Esophagus muscularis mucosa (tissue), 4 donors: Measurements from ENCODE around the gene ULBP3. TPM values are rescaled to one million over a fixed set of nuclear protein-coding genes. Genes with fewer than 3 reads are reported as not detected.

Source experiments
- DNase-seq: peaks from one replicate; pipeline ENCODE4 v3.0.0-alpha.2; 2017; ENCODE audit errors: extremely low spot score
- H3K27ac ChIP-seq, 4 donors: fragments of 200-600 bp; sonication (generic); replicated peaks in 1 of 4; 1 replicate in 3 of 4; 2 replicates in 1 of 4; pipeline ENCODE4 v1.5.1; 2016 to 2019; ENCODE audit warnings: mild to moderate bottlenecking in 1 of 4
- H3K27me3 ChIP-seq, 4 donors: fragments of 200-600 bp; sonication (generic); one replicate each; pipeline versions ENCODE4 v1.5.1 to v1.6.0; 2016 to 2019
- H3K36me3 ChIP-seq, 4 donors: fragments of 200-600 bp; sonication (generic); one replicate each; pipeline ENCODE4 v1.5.1; 2016 to 2019
- H3K4me1 ChIP-seq, 4 donors: fragments of 200-600 bp; sonication (generic); one replicate each; pipeline ENCODE4 v1.5.1; 2016 to 2019
- H3K4me3 ChIP-seq, 4 donors: fragments of 200-600 bp; sonication (generic); 1 replicate in 2 of 4; 2 replicates in 2 of 4; pipeline ENCODE4 v1.5.1; 2016 to 2019; ENCODE audit warnings: mild to moderate bottlenecking in 4 of 4, moderate library complexity in 1 of 4
- H3K9me3 ChIP-seq, 4 donors: fragments of 200-600 bp; sonication (generic); 1 replicate in 3 of 4; 2 replicates in 1 of 4; pipeline ENCODE4 v1.5.1; 2016 to 2019
- CTCF ChIP-seq, 3 experiments: fragments of 200-600 bp in 2 of 3; fragments of 450-650 bp in 1 of 3; sonication (generic) in 2 of 3; IDR thresholded peaks; one replicate each; pipeline ENCODE4 v1.5.1; 2017 to 2019; ENCODE audit warnings: antibody characterized with exemption in 3 of 3, mild to moderate bottlenecking in 2 of 3, moderate library complexity in 1 of 3
- EP300 ChIP-seq: sonication (generic); formaldehyde crosslinking; IDR thresholded peaks from one replicate; pipeline ENCODE4 v1.6.1; 2017; ENCODE audit warnings: antibody characterized with exemption
- POLR2A ChIP-seq: fragments of 450-650 bp; IDR thresholded peaks from one replicate; pipeline ENCODE4 v1.6.1; 2017; ENCODE audit warnings: antibody characterized with exemption, moderate library complexity, mild to moderate bottlenecking, low read depth
- POLR2AphosphoS5 ChIP-seq, 2 donors: sonication (generic); formaldehyde crosslinking; IDR thresholded peaks; one replicate each; pipeline ENCODE4 v1.6.1; 2017; ENCODE audit warnings: antibody characterized with exemption in 2 of 2
- WGBS: methylation state at CpG from one replicate; pipeline ENCODE4 v1.1.5; 2018; 5-methylcytosine and 5-hydroxymethylcytosine counted together
- intact Hi-C: fragments of 100-400 bp; cut with DNase I; formaldehyde crosslinking; loops from one replicate; pipeline ENCODE4 v1.15.1; 2023
- total RNA-seq, 4 donors: library from RNA; depleted of rRNA; stranded (reverse); fragments of >200 nt; gene quantifications; one replicate each; pipeline versions ENCODE4 v1.1.0 to v1.2.1, GENCODE V29; 2016

The ULBP3 gene
- total RNA-seq, 4 donors from 2014 or later = 0.50 to 0.86 (median 0.65) TPM; not detected in 1

- DNase-seq = no peak
- intact Hi-C loops = no loop called here
- peaks cover 0 to 21% (median 14%) of the 10 kb centered on the region in 4 donors for H3K4me1 ChIP-seq
- WGBS = 92% methylated on average over 9 of the region's 12 CpGs
- H3K9me3 ChIP-seq = no peaks in the 10 kb centered on the region
- peaks cover 0 to 9% (median 0%) of the 10 kb centered on the region in 4 donors for H3K27me3 ChIP-seq
- H3K4me3 ChIP-seq = no peak overlapping the region
- H3K27ac ChIP-seq = no peak overlapping the region
- TF ChIP-seq EP300 (no peak), POLR2A (no peak), CTCF (IDR thresholded peaks at IDR 0.05) (no peak), POLR2AphosphoS5 (IDR thresholded peaks at IDR 0.05) (no peak)
- no peaks in the 10 kb centered on the region for H3K36me3 ChIP-seq
Observed at GRCh38 chr6:150088481-150089154, 19.7 kb upstream of the ULBP3 start.

GRCh38 chr6:150087336-150087735 lies 18.4 kb upstream of the ULBP3 start:
- H3K4me3 ChIP-seq = no peak overlapping the region
- 85% methylated on average over 1 of the region's 1 CpG for WGBS

GRCh38 chr6:150086026-150086425 lies 17.1 kb upstream of the ULBP3 start:
- no peak overlapping the region for H3K27ac ChIP-seq
- intact Hi-C loops = no loop called here
- H3K4me1 ChIP-seq = peaks cover 0 to under 1% (median 0%) of the 10 kb centered on the region in 4 donors
- no peak overlapping the region for H3K4me3 ChIP-seq
- H3K9me3 ChIP-seq = no peaks in the 10 kb centered on the region
- TF ChIP-seq POLR2AphosphoS5 (IDR thresholded peaks at IDR 0.05) (no peak), POLR2A (no peak), EP300 (no peak), CTCF (IDR thresholded peaks at IDR 0.05) (no peak)
- no peak for DNase-seq
- no peaks in the 10 kb centered on the region for H3K36me3 ChIP-seq
- WGBS = 91% methylated on average over 7 of the region's 7 CpGs
- peaks cover 0 to 15% (median 0%) of the 10 kb centered on the region in 4 donors for H3K27me3 ChIP-seq

More at GRCh38 chr6:150087336-150087735, 18.4 kb upstream of the ULBP3 start:
- Histone ChIP-seq H3K27me3 (peaks cover 0 to 15% (median 0%) of the 10 kb centered on the region in 4 donors), H3K36me3 (no peaks in the 10 kb centered on the region), H3K4me1 (peaks cover 0 to 10% (median 8%) of the 10 kb centered on the region in 4 donors), H3K9me3 (no peaks in the 10 kb centered on the region), H3K27ac (no peak overlapping the region)
- TF ChIP-seq POLR2AphosphoS5 (IDR thresholded peaks at IDR 0.05) (no peak), EP300 (no peak), POLR2A (no peak), CTCF (IDR thresholded peaks at IDR 0.05) (no peak)
- intact Hi-C loops = no loop called here
- no peak for DNase-seq

GRCh38 chr6:150084426-150084825 lies 15.5 kb upstream of the ULBP3 start:
- Histone ChIP-seq H3K27me3 (peaks cover 0 to 19% (median 0%) of the 10 kb centered on the region in 4 donors), H3K4me1 (no peaks in the 10 kb centered on the region), H3K4me3 (no peak overlapping the region), H3K9me3 (no peaks in the 10 kb centered on the region), H3K36me3 (no peaks in the 10 kb centered on the region), H3K27ac (no peak overlapping the region)
- TF ChIP-seq EP300 (no peak), POLR2A (no peak), POLR2AphosphoS5 (IDR thresholded peaks at IDR 0.05) (no peak), CTCF (IDR thresholded peaks at IDR 0.05) (no peak)
- WGBS = 90% methylated on average over 7 of the region's 7 CpGs
- no peak for DNase-seq
- intact Hi-C loops = no loop called here

GRCh38 chr6:150083839-150084238 lies 14.9 kb upstream of the ULBP3 start:
- intact Hi-C loops = no loop called here
- TF ChIP-seq EP300 (no peak), POLR2AphosphoS5 (IDR thresholded peaks at IDR 0.05) (no peak), CTCF (IDR thresholded peaks at IDR 0.05) (no peak), POLR2A (no peak)
- Histone ChIP-seq H3K27me3 (peaks cover 0 to 21% (median 0%) of the 10 kb centered on the region in 4 donors), H3K27ac (no peak overlapping the region), H3K36me3 (no peaks in the 10 kb centered on the region), H3K4me3 (no peak overlapping the region), H3K9me3 (no peaks in the 10 kb centered on the region), H3K4me1 (no peaks in the 10 kb centered on the region)
- DNase-seq = no peak
- WGBS = 89% methylated on average over 3 of the region's 3 CpGs
